ENCODE results near the gene CYP3A7. TPM values are rescaled to one million over a fixed set of nuclear protein-coding genes. Genes with fewer than 3 reads are reported as not detected.
A peak's percentile ranks its signal among the peaks of the same experiment; 100 is the strongest.

CYP3A7 gene
- polyA plus RNA-seq, 1 of the 3 experiments (the other 2 are of a cell fraction): not detected

DNA sequence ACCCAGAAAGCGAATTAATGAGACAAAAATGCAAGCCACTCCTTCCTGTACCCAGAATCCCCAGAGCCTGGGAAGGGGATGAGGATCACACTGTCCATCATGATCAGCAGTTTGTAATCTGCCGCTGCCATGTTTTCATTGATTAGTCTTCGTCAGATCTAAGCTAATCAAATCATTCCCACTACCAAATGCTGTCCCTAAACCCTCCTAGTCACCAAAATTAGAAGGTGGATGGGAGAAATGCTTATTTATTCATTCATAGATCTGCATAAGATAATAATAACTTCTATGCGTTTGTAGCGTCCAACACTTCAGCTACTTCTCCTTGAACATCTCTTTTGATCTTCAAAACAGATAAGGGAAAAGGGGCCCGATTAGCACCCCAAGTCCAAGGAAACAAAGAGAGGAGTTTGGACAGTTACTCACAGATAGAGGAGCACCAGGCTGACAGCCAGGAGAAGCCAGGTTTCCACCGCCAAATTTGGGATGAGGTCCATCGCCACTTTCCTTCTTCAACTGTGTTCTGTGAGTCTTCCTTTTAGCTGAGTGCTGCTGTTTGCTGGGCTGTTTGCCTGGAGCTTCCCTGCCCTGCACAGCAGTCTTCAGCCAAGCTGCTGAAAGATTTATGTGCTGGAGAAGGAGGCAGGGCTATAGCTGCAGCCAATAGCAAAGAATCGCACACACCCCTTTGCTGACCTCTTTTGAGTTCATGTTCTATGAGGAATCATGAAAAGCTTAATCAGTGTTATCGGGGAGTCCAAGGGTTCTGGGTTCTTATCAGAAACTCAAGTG, 55.4 kb downstream of the CYP3A7 start, which contains the start of gene CYP3A5:
Gene CYP3A5 (minus strand): TSS at position 597 of the 792 bp plus-strand sequence. CDS start 100 bp downstream, at position 497.
- H3K79me2 ChIP-seq (ENCODE audit: insufficient read depth): no peaks in the 10 kb centered on the region
- WGBS (ENCODE audit: low lambda C conversion rate): 17% methylated on average over 10 of the region's 10 CpGs
- H3K4me1 ChIP-seq (ENCODE audit: control insufficient read depth in 1 of 2, insufficient read depth in 2 of 2, low read depth in 1 of 2, low read length in 1 of 2): peaks cover 0 to 5% of the 10 kb centered on the region in 2 experiments; a peak in 1 of 4 replicates
- no peaks in the 10 kb centered on the region for H3K27me3 ChIP-seq (ENCODE audit: insufficient read depth)
- DNase-seq: no peak
- CTCF ChIA-PET: interaction anchor here (0.8 to 1.4 kb wide), 3 partner anchors 8 to 63 kb away, joined by 3 to 5 read pairs (median 3); partner anchors contain the start of gene ZSCAN25
- peak within 1 kb of the TSS; percentile 21 for H3K4me2 ChIP-seq
- no peak within 1 kb of the TSS for H3K27ac ChIP-seq (ENCODE audit: low read depth in 2 of 2, low read length in 1 of 2)
- H4K20me1 ChIP-seq (ENCODE audit: insufficient read depth): no peaks in the 10 kb centered on the region
- H2AFZ ChIP-seq (ENCODE audit: low read depth): no peak within 1 kb of the TSS
- POLR2A ChIA-PET: no interaction called here
- H3K9me3 ChIP-seq: no peaks in the 10 kb centered on the region
- TF ChIP-seq FOSL2 (IDR thresholded peaks at IDR 0.05; ENCODE audit: borderline replicate concordance, low read depth): no peak
- no peak for TF ChIP-seq SIN3A (IDR thresholded peaks at IDR 0.05; ENCODE audit: borderline replicate concordance, low read depth, low read length)
- TF ChIP-seq MXI1 (IDR thresholded peaks at IDR 0.05; ENCODE audit: low read depth, low read length): no peak
- no peak for TF ChIP-seq REST (IDR thresholded peaks at IDR 0.05; ENCODE audit: low read depth, low read length)
- no peak for TF ChIP-seq USF2 (IDR thresholded peaks at IDR 0.05; ENCODE audit: borderline replicate concordance, low read depth, low read length)
- no peak for TF ChIP-seq EZH2phosphoT487 (IDR thresholded peaks at IDR 0.05; ENCODE audit: borderline replicate concordance, low read depth)
- no peak for TF ChIP-seq RAD21 (IDR thresholded peaks at IDR 0.05; ENCODE audit: low read length)
- TF ChIP-seq EP300 (IDR thresholded peaks at IDR 0.05; ENCODE audit: borderline replicate concordance in 1 of 2, low read depth in 1 of 2, low read length in 1 of 2): no peak
- TF ChIP-seq RCOR1 (IDR thresholded peaks at IDR 0.05; ENCODE audit: low read length): no peak
- TF ChIP-seq TCF12 (IDR thresholded peaks at IDR 0.05): no peak
- TF ChIP-seq, protein P1, sequence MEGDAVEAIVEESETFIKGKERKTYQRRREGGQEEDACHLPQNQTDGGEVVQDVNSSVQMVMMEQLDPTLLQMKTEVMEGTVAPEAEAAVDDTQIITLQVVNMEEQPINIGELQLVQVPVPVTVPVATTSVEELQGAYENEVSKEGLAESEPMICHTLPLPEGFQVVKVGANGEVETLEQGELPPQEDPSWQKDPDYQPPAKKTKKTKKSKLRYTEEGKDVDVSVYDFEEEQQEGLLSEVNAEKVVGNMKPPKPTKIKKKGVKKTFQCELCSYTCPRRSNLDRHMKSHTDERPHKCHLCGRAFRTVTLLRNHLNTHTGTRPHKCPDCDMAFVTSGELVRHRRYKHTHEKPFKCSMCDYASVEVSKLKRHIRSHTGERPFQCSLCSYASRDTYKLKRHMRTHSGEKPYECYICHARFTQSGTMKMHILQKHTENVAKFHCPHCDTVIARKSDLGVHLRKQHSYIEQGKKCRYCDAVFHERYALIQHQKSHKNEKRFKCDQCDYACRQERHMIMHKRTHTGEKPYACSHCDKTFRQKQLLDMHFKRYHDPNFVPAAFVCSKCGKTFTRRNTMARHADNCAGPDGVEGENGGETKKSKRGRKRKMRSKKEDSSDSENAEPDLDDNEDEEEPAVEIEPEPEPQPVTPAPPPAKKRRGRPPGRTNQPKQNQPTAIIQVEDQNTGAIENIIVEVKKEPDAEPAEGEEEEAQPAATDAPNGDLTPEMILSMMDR (IDR thresholded peaks at IDR 0.05): no peak
- no peak for TF ChIP-seq TEAD4 (IDR thresholded peaks at IDR 0.05; ENCODE audit: borderline replicate concordance, insufficient read depth)
- TF ChIP-seq SMC3 (IDR thresholded peaks at IDR 0.05; ENCODE audit: low read depth, low read length): no peak
- TF ChIP-seq USF1 (IDR thresholded peaks at IDR 0.05; ENCODE audit: borderline replicate concordance, low read depth): no peak
- TF ChIP-seq JUND (IDR thresholded peaks at IDR 0.05): no peak
- no peak for TF ChIP-seq GABPA (IDR thresholded peaks at IDR 0.05; ENCODE audit: low read depth)
- no peaks in the 10 kb centered on the region for H3F3A ChIP-seq (replicated peaks; ENCODE audit: insufficient read depth)
- no peaks in the 10 kb centered on the region for H3K36me3 ChIP-seq (replicated peaks in 1 of 2; ENCODE audit: control insufficient read depth in 1 of 2, insufficient read depth in 2 of 2, low read length in 1 of 2)
- no peak within 1 kb of the TSS for H3K9ac ChIP-seq
- H3K9me2 ChIP-seq: no peaks in the 10 kb centered on the region
- H3K4me3 ChIP-seq (ENCODE audit: low read depth in 2 of 2, low read length in 1 of 2): peak within 1 kb of the TSS in 1 of 2 experiments; percentile 18; a peak in 1 of 4 replicates

Measured in SK-N-SH (cell line).